HG03060 (cell line): ENCODE results near the gene GPR132.

ENCODE experiments used
- ATAC-seq: cut with Tn5 transposase; IDR thresholded peaks from one replicate; pipeline ENCODE4 v1.9.1; 2021; ENCODE audit warnings: low read depth, moderate number of reproducible peaks; ENCODE audit not compliant: unreplicated experiment

The GPR132 gene

GRCh38 chr14:105006831-105007592 is 58.2 kb downstream of the GPR132 start:
- ATAC-seq: no peak

GRCh38 chr14:105005929-105006830 is 59.0 kb downstream of the GPR132 start:
- ATAC-seq: no peak

- ATAC-seq: no peak
These were observed 59.8 kb downstream of the GPR132 start for GRCh38 chr14:105005329-105005928.
